H1 (cell line): ENCODE results near the gene PCDH9. TPM values are rescaled to one million over a fixed set of nuclear protein-coding genes. Genes with fewer than 3 reads are reported as not detected.

Source experiments
- CTCF ChIA-PET: fragments of 300-600 bp; sonication (Branson Sonifier 250); formaldehyde crosslinking; loops from one replicate; lab custom pipeline; 2021; ENCODE audit not compliant: partially characterized antibody; lab: Charles Lee
- POLR2A ChIA-PET: fragments of 300-600 bp; sonication (Branson Sonifier 250); formaldehyde crosslinking; loops from one replicate; lab custom pipeline; 2021; ENCODE audit warnings: inconsistent platforms; ENCODE audit not compliant: partially characterized antibody; lab: Charles Lee
- DNase-seq, 2 experiments: peaks; one replicate each; pipeline versions ENCODE4 v3.0.0 to v3.0.0-alpha.2; 2010 to 2022; ENCODE audit warnings: low spot score in 2 of 2, low read depth in 1 of 2, mixed read lengths in 1 of 2
- FAIRE-seq: peaks from 2 replicates; lab custom pipeline; 2011; peaks lifted over from hg19 to GRCh38; lab: Jason Lieb, UNC
- H2AFZ ChIP-seq: 2 replicates; pipeline ENCODE4 v1.8.1; 2012; ENCODE audit warnings: low read length, inconsistent platforms
- H2AK5ac ChIP-seq: 2 replicates; pipeline ENCODE4 v1.6.1; 2013; ENCODE audit warnings: low read depth, low read length
- H2BK120ac ChIP-seq: replicated peaks from 2 replicates; pipeline ENCODE3; 2013; ENCODE audit warnings: low read depth, low read length, inconsistent platforms
- H2BK12ac ChIP-seq: 2 replicates; pipeline ENCODE4 v1.6.1; 2013; ENCODE audit warnings: low read depth, low read length
- H2BK15ac ChIP-seq: 2 replicates; pipeline ENCODE4 v1.6.1; 2013; ENCODE audit warnings: low read length
- H2BK20ac ChIP-seq: 2 replicates; pipeline ENCODE4 v1.6.1; 2013; ENCODE audit warnings: low read length
- H2BK5ac ChIP-seq: 2 replicates; pipeline ENCODE4 v1.6.1; 2013; ENCODE audit warnings: low read depth, low read length
- H3K14ac ChIP-seq: 2 replicates; pipeline ENCODE4 v1.6.1; 2013; ENCODE audit warnings: inconsistent platforms; ENCODE audit not compliant: insufficient read length
- H3K18ac ChIP-seq: 2 replicates; pipeline ENCODE4 v1.6.1; 2013; ENCODE audit warnings: low read length; ENCODE audit errors: extremely low read depth
- H3K23ac ChIP-seq: 2 replicates; pipeline ENCODE4 v1.6.1; 2013; ENCODE audit warnings: inconsistent platforms; ENCODE audit not compliant: insufficient read length
- H3K23me2 ChIP-seq: 2 replicates; pipeline ENCODE4 v1.6.1; 2013; ENCODE audit warnings: low read depth, low read length
- H3K27ac ChIP-seq: 2 replicates; pipeline ENCODE4 v1.6.1; 2011; ENCODE audit warnings: low read depth, low read length, inconsistent platforms
- H3K27me3 ChIP-seq, 4 experiments: replicated peaks in 1 of 4; 1 replicate in 1 of 4; 2 replicates in 3 of 4; pipeline versions ENCODE4 v1.6.1 to v1.8.1; 2011 to 2013; ENCODE audit warnings: low read length in 3 of 4, mild to moderate bottlenecking in 3 of 4, inconsistent platforms in 2 of 4, mixed read lengths in 2 of 4, moderate library complexity in 1 of 4; ENCODE audit not compliant: control insufficient read depth in 3 of 4, insufficient read depth in 3 of 4; ENCODE audit errors: extremely low read depth in 1 of 4
- H3K36me3 ChIP-seq, 4 experiments: 2 replicates each; pipeline versions ENCODE4 v1.6.1 to v1.8.1; 2011 to 2013; ENCODE audit warnings: mild to moderate bottlenecking in 4 of 4, low read length in 3 of 4, moderate library complexity in 2 of 4, control low read depth in 1 of 4, inconsistent platforms in 1 of 4; ENCODE audit not compliant: insufficient read depth in 4 of 4, control insufficient read depth in 2 of 4
- H3K4ac ChIP-seq: replicated peaks from 2 replicates; pipeline ENCODE3; 2013; ENCODE audit warnings: low read length, low read depth, mixed read lengths, inconsistent platforms; ENCODE audit not compliant: insufficient read length
- H3K4me1 ChIP-seq, 4 experiments: replicated peaks in 1 of 4; 1 replicate in 1 of 4; 2 replicates in 3 of 4; pipeline versions ENCODE4 v1.6.1 to v1.8.1; 2011 to 2013; ENCODE audit warnings: low read length in 3 of 4, inconsistent platforms in 2 of 4, mixed read lengths in 1 of 4; ENCODE audit not compliant: insufficient read depth in 4 of 4, control insufficient read depth in 3 of 4
- H3K4me2 ChIP-seq, 2 experiments: 2 replicates each; pipeline versions ENCODE4 v1.6.1 to v1.8.1; 2011 to 2013; ENCODE audit warnings: low read depth in 2 of 2, low read length in 2 of 2, control low read depth in 1 of 2, inconsistent platforms in 1 of 2, mild to moderate bottlenecking in 1 of 2; ENCODE audit not compliant: insufficient read depth in 1 of 2
- H3K4me3 ChIP-seq, 4 experiments: fragments of 200-600, 300-600 bp in 1 of 4; sonication (generic), shearing (Covaris generic), sonication (Bioruptor Twin) in 1 of 4; 2 replicates each; pipeline versions ENCODE4 v1.5.1 to v1.8.1; 2011 to 2016; ENCODE audit warnings: low read length in 4 of 4, low read depth in 3 of 4, control low read depth in 2 of 4, inconsistent platforms in 2 of 4, mild to moderate bottlenecking in 2 of 4, mixed read lengths in 1 of 4, moderate library complexity in 1 of 4; ENCODE audit not compliant: insufficient read depth in 2 of 4; ENCODE audit errors: extremely low read depth in 1 of 4
- H3K56ac ChIP-seq: replicated peaks from 2 replicates; pipeline ENCODE3; 2013; ENCODE audit warnings: low read depth, mild to moderate bottlenecking, mixed read lengths, low read length, inconsistent platforms; ENCODE audit not compliant: insufficient read length
- H3K79me1 ChIP-seq: 2 replicates; pipeline ENCODE4 v1.6.1; 2013; ENCODE audit warnings: low read depth, low read length, control low read depth
- H3K79me2 ChIP-seq, 2 experiments: 2 replicates each; pipeline versions ENCODE4 v1.6.1 to v1.8.1; 2012 to 2013; ENCODE audit warnings: low read length in 2 of 2, mild to moderate bottlenecking in 2 of 2, inconsistent platforms in 1 of 2; ENCODE audit not compliant: insufficient read depth in 2 of 2, control insufficient read depth in 1 of 2
- H3K9ac ChIP-seq, 4 experiments: replicated peaks in 1 of 4; 1 replicate in 1 of 4; 2 replicates in 3 of 4; pipeline versions ENCODE4 v1.6.1 to v1.8.1; 2011 to 2013; ENCODE audit warnings: low read depth in 3 of 4, low read length in 3 of 4, control low read depth in 2 of 4, mild to moderate bottlenecking in 2 of 4, moderate library complexity in 2 of 4, inconsistent platforms in 1 of 4; ENCODE audit errors: extremely low read depth in 1 of 4
- H3K9me3 ChIP-seq, 2 experiments: 2 replicates each; pipeline versions ENCODE4 v1.6.1 to v1.8.1; 2012 to 2013; ENCODE audit warnings: mild to moderate bottlenecking in 2 of 2, moderate library complexity in 2 of 2, control low read depth in 1 of 2, inconsistent platforms in 1 of 2, low read depth in 1 of 2, low read length in 1 of 2, mixed read lengths in 1 of 2; ENCODE audit not compliant: insufficient read depth in 2 of 2
- H4K20me1 ChIP-seq, 2 experiments: replicated peaks in 1 of 2; 2 replicates each; pipeline versions ENCODE3 to v1.8.1; 2011 to 2013; ENCODE audit warnings: inconsistent platforms in 2 of 2, low read length in 2 of 2, mild to moderate bottlenecking in 1 of 2; ENCODE audit not compliant: insufficient read depth in 2 of 2, control insufficient read depth in 1 of 2
- H4K5ac ChIP-seq: 2 replicates; pipeline ENCODE4 v1.6.1; 2013; ENCODE audit warnings: low read length, low read depth, mixed read lengths, inconsistent platforms; ENCODE audit not compliant: insufficient read length
- H4K8ac ChIP-seq: 2 replicates; pipeline ENCODE4 v1.8.0; 2013; ENCODE audit warnings: mild to moderate bottlenecking, moderate library complexity, low read length, inconsistent platforms; ENCODE audit not compliant: insufficient read depth; ENCODE audit errors: extremely low read depth
- H4K91ac ChIP-seq: replicated peaks from 2 replicates; pipeline ENCODE3; 2013; ENCODE audit warnings: low read length, mixed read lengths, inconsistent platforms; ENCODE audit not compliant: insufficient read length
- ATF2 ChIP-seq: IDR thresholded peaks from 2 replicates; pipeline ENCODE4 v1.6.1; 2012; ENCODE audit warnings: low read length, inconsistent platforms
- BCL11A ChIP-seq, 2 experiments: IDR thresholded peaks; one replicate each; pipeline ENCODE4 v1.6.1; 2011; ENCODE audit warnings: low read depth in 2 of 2, low read length in 2 of 2, mild to moderate bottlenecking in 2 of 2
- CBX8 ChIP-seq: fragments of 300-800, 300-1000 bp; sonication (generic); IDR thresholded peaks from 2 replicates; pipeline ENCODE4 v1.7.1; 2016; ENCODE audit warnings: low read depth, low read length, borderline replicate concordance
- CEBPB ChIP-seq: IDR thresholded peaks from 2 replicates; pipeline ENCODE4 v1.6.1; 2012; ENCODE audit warnings: low read depth, low read length
- FOSL1 ChIP-seq: IDR thresholded peaks from 2 replicates; pipeline ENCODE4 v1.6.1; 2011; ENCODE audit warnings: mild to moderate bottlenecking, low read depth, low read length, moderate library complexity; ENCODE audit not compliant: insufficient read depth
- KDM4A ChIP-seq: IDR thresholded peaks from one replicate; pipeline ENCODE4 v1.7.1; 2012; ENCODE audit warnings: low read depth, mild to moderate bottlenecking, moderate library complexity, low read length, inconsistent platforms; ENCODE audit not compliant: severe bottlenecking
- SIN3A ChIP-seq, 2 experiments: IDR thresholded peaks in 1 of 2; conservative IDR thresholded peaks in 1 of 2; 2 replicates each; pipeline ENCODE4 v1.6.1; 2011 to 2012; ENCODE audit warnings: low read length in 2 of 2, improper control_type of control experiment in 1 of 2, low read depth in 1 of 2, mild to moderate bottlenecking in 1 of 2
- SP1 ChIP-seq: IDR thresholded peaks from 2 replicates; pipeline ENCODE4 v1.6.1; 2011; ENCODE audit warnings: low read depth, low read length
- TAF1 ChIP-seq: IDR thresholded peaks from 2 replicates; pipeline ENCODE4 v1.6.1; 2011; ENCODE audit warnings: mild to moderate bottlenecking, low read depth, low read length
- TBP ChIP-seq: IDR thresholded peaks from 2 replicates; pipeline ENCODE4 v1.6.1; 2011; ENCODE audit warnings: low read depth, low read length, improper control_type of control experiment
- TCF12 ChIP-seq: IDR thresholded peaks from 2 replicates; pipeline ENCODE4 v1.6.1; 2011; ENCODE audit warnings: low read depth, mild to moderate bottlenecking, low read length
- YY1 ChIP-seq: IDR thresholded peaks from 2 replicates; pipeline ENCODE4 v1.6.1; 2011; ENCODE audit warnings: low read depth, mild to moderate bottlenecking, low read length
- WGBS, 2 experiments: shearing (Covaris generic) in 1 of 2; methylation state at CpG; one replicate each; pipeline versions ENCODE4 v1.1.6 to v1.1.7; 2013 to 2015; ENCODE audit warnings: low lambda C conversion rate in 2 of 2, mixed read lengths in 2 of 2, inconsistent platforms in 1 of 2, low coverage in 1 of 2, missing lambda C conversion rate in 1 of 2; ENCODE audit not compliant: insufficient replicate concordance in 2 of 2, insufficient coverage in 1 of 2, insufficient read length in 1 of 2; ENCODE audit errors: extremely low coverage in 1 of 2, missing lambda C conversion rate in 1 of 2; 5-methylcytosine and 5-hydroxymethylcytosine counted together
- polyA plus RNA-seq, 7 experiments: library from polyadenylated mRNA; depleted of rRNA in 3 of 7; stranded (reverse) in 5 of 7; unstranded in 2 of 7; fragments of >200 nt in 5 of 7; fragments of 200-250 nt in 2 of 7; gene quantifications; 1 replicate in 5 of 7; 2 replicates in 1 of 7; 4 replicates in 1 of 7; pipeline versions ENCODE4 v1.2.1 to v1.2.3, GENCODE V29; 2011 to 2013; ENCODE audit warnings: missing spikeins in 2 of 7, mixed read lengths in 2 of 7
- total RNA-seq: library from RNA; stranded (reverse); fragmentation: NEBNext Ultra II Directional; extraction: Animal tissue kit (Norgen Biotek cat#: 25700); gene quantifications from 2 replicates; pipeline ENCODE4 v1.2.1, GENCODE V29; 2021

Gene PCDH9
- total and polyA plus RNA-seq, 2 of the 8 experiments (the other 6 are each of a cell fraction or from before 2014, with no cell fraction given) = 0.12 to 0.60 TPM

GRCh38 chr13:67122251-67122650 lies 107.9 kb downstream of the PCDH9 start:
- Histone ChIP-seq H4K8ac (no peak overlapping the region), H3K9me3 (no peaks in the 10 kb centered on the region), H3K56ac (no peak overlapping the region), H2AFZ (no peak overlapping the region), H3K4me3 (no peak overlapping the region), H3K14ac (no peak overlapping the region), H3K4ac (no peak overlapping the region), H2BK5ac (no peak overlapping the region), H2BK20ac (no peak overlapping the region), H3K23me2 (no peaks in the 10 kb centered on the region), H4K20me1 (no peaks in the 10 kb centered on the region), H3K27ac (no peak overlapping the region), H4K5ac (no peak overlapping the region), H3K23ac (no peak overlapping the region), H2AK5ac (no peak overlapping the region), H3K4me2 (no peak overlapping the region), H3K79me2 (no peaks in the 10 kb centered on the region), H3K4me1 (no peaks in the 10 kb centered on the region; a peak in 1 of 7 replicates), H3K27me3 (no peaks in the 10 kb centered on the region), H2BK12ac (no peak overlapping the region), H2BK15ac (no peak overlapping the region), H3K18ac (no peak overlapping the region), H3K36me3 (no peaks in the 10 kb centered on the region), H3K79me1 (no peaks in the 10 kb centered on the region), H2BK120ac (no peak overlapping the region), H4K91ac (no peak overlapping the region), H3K9ac (no peak overlapping the region)
- FAIRE-seq (no peak), DNase-seq (no peak)
- CTCF ChIA-PET = no interaction called here
- WGBS, 2 experiments = 84% methylated on average over 6 of the region's 6 CpGs; no CpG with 5 or more reads in 1 of the 2 experiments
- POLR2A ChIA-PET = no interaction called here
- TF ChIP-seq CEBPB (no peak), BCL11A (IDR thresholded peaks at IDR 0.05; ENCODE audit: low read depth in 2 of 2, low read length in 2 of 2) (no peak), TCF12 (no peak), FOSL1 (no peak), KDM4A (no peak), ATF2 (no peak), SIN3A (conservative IDR thresholded peaks at IDR 0.05 in 1 of 2, IDR thresholded peaks at IDR 0.05 in 1 of 2; ENCODE audit: low read depth in 1 of 2, low read length in 2 of 2) (no peak), YY1 (no peak), TBP (no peak), TAF1 (no peak), SP1 (no peak), CBX8 (no peak)
